OCI-LY1 (cell line): Measurements from ENCODE around the gene CDADC1.

ENCODE experiments used
- H2AFZ ChIP-seq: fragments of 200-600 bp; sonication (generic), shearing (Covaris generic); 2 replicates; pipeline ENCODE4 v1.6.0; 2014; ENCODE audit warnings: antibody characterized with exemption, mild to moderate bottlenecking, low read length
- H3F3A ChIP-seq: fragments of 200-600 bp; sonication (generic), shearing (Covaris generic); 2 replicates; pipeline ENCODE4 v1.6.0; 2014; ENCODE audit warnings: mild to moderate bottlenecking, antibody characterized with exemption, low read length, moderate library complexity; ENCODE audit not compliant: insufficient read depth
- H3K27ac ChIP-seq: fragments of 200-600 bp; sonication (generic); 2 replicates; pipeline ENCODE4 v1.5.1; 2014; ENCODE audit warnings: low read length, mixed run types, mild to moderate bottlenecking, low read depth; ENCODE audit not compliant: poor library complexity, severe bottlenecking
- H3K27me3 ChIP-seq: fragments of 200-600 bp; sonication (generic); 2 replicates; pipeline ENCODE4 v1.6.0; 2014; ENCODE audit warnings: antibody characterized with exemption, mild to moderate bottlenecking, low read length, moderate library complexity; ENCODE audit not compliant: insufficient read depth
- H3K36me3 ChIP-seq: fragments of 200-600 bp; sonication (generic); 2 replicates; pipeline ENCODE4 v1.6.1; 2014; ENCODE audit warnings: mild to moderate bottlenecking, antibody characterized with exemption, low read length, moderate library complexity, mixed read lengths; ENCODE audit not compliant: insufficient read depth
- H3K4me1 ChIP-seq: fragments of 200-600 bp; sonication (generic); 2 replicates; pipeline ENCODE4 v1.5.1; 2014; ENCODE audit warnings: mild to moderate bottlenecking, low read length, moderate library complexity; ENCODE audit not compliant: insufficient read depth, severe bottlenecking
- H3K4me2 ChIP-seq: fragments of 200-600 bp; sonication (generic), shearing (Covaris generic); 2 replicates; pipeline ENCODE4 v1.6.1; 2014; ENCODE audit warnings: low read length
- H3K4me3 ChIP-seq: fragments of 200-600 bp; sonication (generic); 2 replicates; pipeline ENCODE4 v1.5.1; 2014; ENCODE audit warnings: low read length, low read depth, mild to moderate bottlenecking, mixed read lengths; ENCODE audit not compliant: poor library complexity, severe bottlenecking
- H3K79me2 ChIP-seq: fragments of 200-600 bp; shearing (Covaris generic); 2 replicates; pipeline ENCODE4 v1.6.1; 2016; ENCODE audit warnings: mixed run types, low read length, mixed read lengths; ENCODE audit not compliant: insufficient read depth
- H3K9ac ChIP-seq: fragments of 200-600 bp; sonication (generic), shearing (Covaris generic); 2 replicates; pipeline ENCODE4 v1.6.1; 2014; ENCODE audit warnings: mild to moderate bottlenecking, low read length, mixed read lengths
- H3K9me2 ChIP-seq: fragments of 200-600 bp; sonication (generic), shearing (Covaris generic); 2 replicates; pipeline ENCODE4 v1.6.1; 2014; ENCODE audit warnings: low read depth, mild to moderate bottlenecking, low read length, mixed read lengths
- H3K9me3 ChIP-seq: fragments of 200-600 bp; shearing (Covaris generic); 2 replicates; pipeline ENCODE4 v1.6.1; 2014; ENCODE audit warnings: low read length, mixed read lengths
- H4K20me1 ChIP-seq: fragments of 200-600 bp; sonication (generic), shearing (Covaris generic); 2 replicates; pipeline ENCODE4 v1.6.0; 2016; ENCODE audit warnings: mild to moderate bottlenecking, low read length; ENCODE audit not compliant: insufficient read depth
- EZH2 ChIP-seq: fragments of 200-600 bp; sonication (generic), shearing (Covaris generic); IDR thresholded peaks from 2 replicates; pipeline ENCODE4 v1.8.0; 2017; ENCODE audit warnings: borderline replicate concordance, mixed run types, mild to moderate bottlenecking, antibody characterized with exemption, low read length, moderate library complexity, mixed read lengths
- TF ChIP-seq, protein P1 (sequence below): fragments of 200-600 bp; sonication (generic), shearing (Covaris generic); IDR thresholded peaks from 2 replicates; pipeline ENCODE4 v1.5.1; 2017; ENCODE audit warnings: mild to moderate bottlenecking, antibody characterized with exemption, low read length, moderate library complexity, mixed read lengths

CDADC1 gene

GRCh38 chr13:49220036-49220855 is 27.5 kb upstream of the CDADC1 start, which contains the start of gene MLNR:
MLNR (plus strand) TSS chr13:49220338; CDS start chr13:49220338, 0 bp downstream.
- peak within 1 kb of the TSS; percentile 5 for H3K4me3 ChIP-seq
- H2AFZ ChIP-seq: no peak within 1 kb of the TSS
- H3F3A ChIP-seq: no peaks in the 10 kb centered on the region
- H3K27me3 ChIP-seq: peaks cover 6% of the 10 kb centered on the region; the same call in 1 of the 2 replicates
- peak within 1 kb of the TSS; percentile 35; the same call in 1 of the 2 replicates for H3K4me2 ChIP-seq
- H3K27ac ChIP-seq: no peak within 1 kb of the TSS
- peaks cover 7% of the 10 kb centered on the region for H3K4me1 ChIP-seq
- H3K9me3 ChIP-seq: no peaks in the 10 kb centered on the region
- no peaks in the 10 kb centered on the region for H3K9me2 ChIP-seq
- TF ChIP-seq EZH2: no peak
- TF ChIP-seq, protein P1, sequence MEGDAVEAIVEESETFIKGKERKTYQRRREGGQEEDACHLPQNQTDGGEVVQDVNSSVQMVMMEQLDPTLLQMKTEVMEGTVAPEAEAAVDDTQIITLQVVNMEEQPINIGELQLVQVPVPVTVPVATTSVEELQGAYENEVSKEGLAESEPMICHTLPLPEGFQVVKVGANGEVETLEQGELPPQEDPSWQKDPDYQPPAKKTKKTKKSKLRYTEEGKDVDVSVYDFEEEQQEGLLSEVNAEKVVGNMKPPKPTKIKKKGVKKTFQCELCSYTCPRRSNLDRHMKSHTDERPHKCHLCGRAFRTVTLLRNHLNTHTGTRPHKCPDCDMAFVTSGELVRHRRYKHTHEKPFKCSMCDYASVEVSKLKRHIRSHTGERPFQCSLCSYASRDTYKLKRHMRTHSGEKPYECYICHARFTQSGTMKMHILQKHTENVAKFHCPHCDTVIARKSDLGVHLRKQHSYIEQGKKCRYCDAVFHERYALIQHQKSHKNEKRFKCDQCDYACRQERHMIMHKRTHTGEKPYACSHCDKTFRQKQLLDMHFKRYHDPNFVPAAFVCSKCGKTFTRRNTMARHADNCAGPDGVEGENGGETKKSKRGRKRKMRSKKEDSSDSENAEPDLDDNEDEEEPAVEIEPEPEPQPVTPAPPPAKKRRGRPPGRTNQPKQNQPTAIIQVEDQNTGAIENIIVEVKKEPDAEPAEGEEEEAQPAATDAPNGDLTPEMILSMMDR: no peak
- no peaks in the 10 kb centered on the region for H3K36me3 ChIP-seq
- no peak within 1 kb of the TSS for H3K9ac ChIP-seq
- H3K79me2 ChIP-seq: no peaks in the 10 kb centered on the region
- no peaks in the 10 kb centered on the region for H4K20me1 ChIP-seq

GRCh38 chr13:49220856-49221589 is 26.7 kb upstream of the CDADC1 start:
- Histone ChIP-seq H3K9me3 (no peaks in the 10 kb centered on the region), H3K4me3 (peak overlapping the region; percentile 5), H3K36me3 (no peaks in the 10 kb centered on the region), H3F3A (no peaks in the 10 kb centered on the region), H3K27me3 (peaks cover 6% of the 10 kb centered on the region; the same call in 1 of the 2 replicates), H3K79me2 (no peaks in the 10 kb centered on the region), H3K4me2 (peak overlapping the region; percentile 35; the same call in 1 of the 2 replicates), H3K9ac (no peak overlapping the region), H4K20me1 (no peaks in the 10 kb centered on the region), H2AFZ (no peak overlapping the region), H3K4me1 (peaks cover 4% of the 10 kb centered on the region), H3K27ac (no peak overlapping the region), H3K9me2 (no peaks in the 10 kb centered on the region)
- TF ChIP-seq, protein P1: no peak
- no peak for TF ChIP-seq EZH2

DNA sequence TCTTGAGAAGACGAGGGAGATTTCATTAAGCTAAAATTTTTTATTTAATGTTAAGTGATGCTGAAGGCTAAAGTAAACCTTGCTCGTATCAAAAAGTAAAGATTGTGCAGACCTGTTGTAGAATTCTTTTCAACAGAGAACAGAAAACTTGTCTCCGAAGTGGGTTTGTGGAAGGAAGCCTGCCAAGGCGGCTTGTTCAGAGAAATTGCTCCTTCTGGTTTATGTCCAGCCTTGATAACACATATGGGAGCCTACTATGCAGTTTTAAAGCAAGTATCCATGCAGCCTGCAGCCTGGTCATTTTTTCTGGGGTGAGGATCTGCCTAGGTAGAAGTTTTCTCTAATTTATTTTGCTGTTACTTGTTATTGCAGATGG is 26.1 kb upstream of the CDADC1 start:
- no peaks in the 10 kb centered on the region for H3K4me1 ChIP-seq
- H3K9ac ChIP-seq: no peak overlapping the region
- H3K4me2 ChIP-seq: no peak overlapping the region
- H3K27ac ChIP-seq: no peak overlapping the region
- TF ChIP-seq, protein P1: no peak
- no peak for TF ChIP-seq EZH2
- no peaks in the 10 kb centered on the region for H3F3A ChIP-seq
- H3K36me3 ChIP-seq: no peaks in the 10 kb centered on the region
- no peaks in the 10 kb centered on the region for H3K9me3 ChIP-seq
- no peak overlapping the region for H3K4me3 ChIP-seq
- H3K79me2 ChIP-seq: no peaks in the 10 kb centered on the region
- no peaks in the 10 kb centered on the region for H4K20me1 ChIP-seq
- no peak overlapping the region for H2AFZ ChIP-seq
- H3K9me2 ChIP-seq: no peaks in the 10 kb centered on the region
- H3K27me3 ChIP-seq: peaks cover 6% of the 10 kb centered on the region; the same call in 1 of the 2 replicates
